Chondrocyte (in vitro differentiated cells): Measurements from ENCODE around the gene EREG. TPM values are rescaled to one million over a fixed set of nuclear protein-coding genes. Genes with fewer than 3 reads are reported as not detected.

Experiments
- DNase-seq: peaks from one replicate; pipeline ENCODE4 v3.0.0; 2021; ENCODE audit warnings: mixed read lengths, low spot score
- H3K27ac Mint-ChIP-seq: one replicate; pipeline ENCODE4 v1.8.0; 2021; ENCODE audit warnings: mild to moderate bottlenecking, moderate library complexity, mixed read lengths; ENCODE audit not compliant: unreplicated experiment
- H3K27me3 Mint-ChIP-seq: 2 replicates; pipeline ENCODE4 v1.8.0; 2021; ENCODE audit warnings: low read depth, mixed read lengths
- H3K36me3 Mint-ChIP-seq: 2 replicates; pipeline ENCODE4 v1.8.0; 2021; ENCODE audit warnings: low read depth, mixed read lengths
- H3K4me1 Mint-ChIP-seq: 2 replicates; pipeline ENCODE4 v1.8.0; 2021; ENCODE audit warnings: low read depth, mild to moderate bottlenecking, mixed read lengths
- H3K4me3 Mint-ChIP-seq: one replicate; pipeline ENCODE4 v1.8.0; 2021; ENCODE audit warnings: mild to moderate bottlenecking, moderate library complexity, mixed read lengths; ENCODE audit not compliant: unreplicated experiment
- H3K9me3 Mint-ChIP-seq: 2 replicates; pipeline ENCODE4 v1.8.0; 2021; ENCODE audit warnings: low read depth, mixed read lengths
- CTCF ChIP-seq: fragments of 200-600 bp; sonication (generic); IDR thresholded peaks from 2 replicates; pipeline ENCODE4 v1.5.0; 2021; ENCODE audit warnings: antibody characterized with exemption, mild to moderate bottlenecking, moderate library complexity
- total RNA-seq: library from RNA; stranded (reverse); gene quantifications from 3 replicates; pipeline ENCODE4 v1.2.1, GENCODE V29; 2021

Gene EREG
- total RNA-seq, 1 donor from 2014 or later, result not detected

GRCh38 chr4:74400395-74400794 lies 35.5 kb downstream of the EREG start:
- Mint-ChIP-seq H3K36me3 (no peaks in the 10 kb centered on the region), H3K27me3 (peaks cover 11% of the 10 kb centered on the region), H3K27ac (peak overlapping the region; percentile 66), H3K4me3 (peak overlapping the region; percentile 9), H3K4me1 (peaks cover 8% of the 10 kb centered on the region), H3K9me3 (no peaks in the 10 kb centered on the region)
- no peak for DNase-seq
- TF ChIP-seq CTCF, result no peak

- Mint-ChIP-seq H3K4me1 (peaks cover 8% of the 10 kb centered on the region), H3K27me3 (peaks cover 11% of the 10 kb centered on the region), H3K9me3 (no peaks in the 10 kb centered on the region), H3K36me3 (no peaks in the 10 kb centered on the region), H3K4me3 (no peak overlapping the region), H3K27ac (no peak overlapping the region)
- DNase-seq, result no peak
- no peak for TF ChIP-seq CTCF
Observed at GRCh38 chr4:74402692-74403456, 37.9 kb downstream of the EREG start.

GRCh38 chr4:74407891-74408290 lies 42.9 kb downstream of the EREG start:
- Mint-ChIP-seq H3K27ac (no peak overlapping the region), H3K9me3 (no peaks in the 10 kb centered on the region), H3K36me3 (no peaks in the 10 kb centered on the region), H3K4me3 (no peak overlapping the region), H3K4me1 (peaks cover 4% of the 10 kb centered on the region), H3K27me3 (peaks cover 8% of the 10 kb centered on the region)
- no peak for DNase-seq
- no peak for TF ChIP-seq CTCF

- Mint-ChIP-seq H3K27ac (no peak overlapping the region), H3K4me3 (no peak overlapping the region), H3K27me3 (peaks cover 3% of the 10 kb centered on the region), H3K9me3 (no peaks in the 10 kb centered on the region), H3K36me3 (no peaks in the 10 kb centered on the region), H3K4me1 (peaks cover 4% of the 10 kb centered on the region)
- TF ChIP-seq CTCF, result no peak
- no peak for DNase-seq
Observed at GRCh38 chr4:74408639-74409038, 43.7 kb downstream of the EREG start.

- no peak overlapping the region for H3K4me3 Mint-ChIP-seq
- no peak for TF ChIP-seq CTCF
- peaks cover 4% of the 10 kb centered on the region for H3K4me1 Mint-ChIP-seq
- H3K36me3 Mint-ChIP-seq, result no peaks in the 10 kb centered on the region
- H3K9me3 Mint-ChIP-seq, result no peaks in the 10 kb centered on the region
- DNase-seq, result no peak
- peaks cover 3% of the 10 kb centered on the region for H3K27me3 Mint-ChIP-seq
- H3K27ac Mint-ChIP-seq, result no peak overlapping the region
Observed at GRCh38 chr4:74410272-74410671, 45.3 kb downstream of the EREG start.
